Embryonic facial prominence (tissue), 1 donor: ENCODE data around the gene ALDH1L1.

Experiments used
- DNase-seq: peaks from one replicate; pipeline ENCODE4 v3.0.0-alpha.2; 2016; ENCODE audit errors: extremely low spot score

The ALDH1L1 gene

DNA sequence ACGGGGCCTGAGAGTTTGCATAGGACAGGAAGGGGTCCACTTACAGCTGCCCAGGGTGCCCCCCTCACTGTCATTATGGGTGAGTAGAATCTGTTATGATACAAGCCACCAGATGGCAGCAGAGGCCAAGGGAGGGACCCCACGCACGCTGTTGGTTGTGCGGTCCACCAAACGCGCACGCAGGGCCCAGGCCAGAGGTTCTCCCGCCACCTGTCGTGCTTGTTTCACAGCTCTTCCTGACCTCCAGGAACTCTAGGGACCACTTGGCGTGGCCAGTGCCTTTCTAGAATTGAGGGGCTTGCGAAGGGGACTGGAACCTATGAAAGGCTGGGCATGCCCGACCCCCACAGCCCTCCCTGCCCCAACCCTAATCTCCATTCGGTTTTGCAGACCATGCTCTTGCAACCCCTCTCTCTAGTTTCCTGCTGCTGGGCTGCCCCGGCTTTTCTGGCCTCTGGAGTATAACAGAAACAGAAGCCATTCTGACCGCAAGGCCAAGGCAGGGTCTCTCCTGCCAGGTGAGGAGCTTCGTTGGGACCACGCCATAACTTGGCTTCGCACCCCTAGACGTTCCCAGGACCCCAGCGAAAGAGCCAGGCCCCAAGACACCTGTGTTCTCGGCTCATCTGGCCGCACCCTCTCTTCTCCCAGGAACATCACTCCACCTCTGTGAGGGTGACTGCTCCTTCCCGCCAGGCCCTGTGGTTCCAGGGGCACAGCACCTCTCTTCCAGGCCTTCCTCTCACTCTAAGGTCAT lies 46.0 kb downstream of the ALDH1L1 start:
- DNase-seq: no peak

DNA sequence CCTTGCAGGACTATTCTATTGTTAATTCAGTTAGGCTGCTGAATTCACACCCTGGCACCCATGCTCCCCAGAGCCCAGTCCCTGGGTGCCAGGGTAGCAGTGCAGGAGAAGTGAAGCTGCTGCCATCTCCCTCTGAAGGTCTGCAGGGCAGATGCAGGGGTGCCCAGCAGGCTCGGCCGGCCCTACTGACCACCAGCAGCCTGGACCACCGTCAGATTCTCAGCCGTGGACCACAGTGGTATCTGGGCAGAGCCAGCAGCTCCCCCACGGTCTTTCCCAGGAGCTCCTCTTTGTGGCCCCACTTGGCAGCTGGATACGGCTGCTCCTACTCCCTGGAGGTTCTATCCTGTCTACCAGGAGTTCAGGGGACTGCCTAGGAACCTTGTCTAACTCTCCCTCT lies 46.8 kb downstream of the ALDH1L1 start:
- DNase-seq: no peak

DNA sequence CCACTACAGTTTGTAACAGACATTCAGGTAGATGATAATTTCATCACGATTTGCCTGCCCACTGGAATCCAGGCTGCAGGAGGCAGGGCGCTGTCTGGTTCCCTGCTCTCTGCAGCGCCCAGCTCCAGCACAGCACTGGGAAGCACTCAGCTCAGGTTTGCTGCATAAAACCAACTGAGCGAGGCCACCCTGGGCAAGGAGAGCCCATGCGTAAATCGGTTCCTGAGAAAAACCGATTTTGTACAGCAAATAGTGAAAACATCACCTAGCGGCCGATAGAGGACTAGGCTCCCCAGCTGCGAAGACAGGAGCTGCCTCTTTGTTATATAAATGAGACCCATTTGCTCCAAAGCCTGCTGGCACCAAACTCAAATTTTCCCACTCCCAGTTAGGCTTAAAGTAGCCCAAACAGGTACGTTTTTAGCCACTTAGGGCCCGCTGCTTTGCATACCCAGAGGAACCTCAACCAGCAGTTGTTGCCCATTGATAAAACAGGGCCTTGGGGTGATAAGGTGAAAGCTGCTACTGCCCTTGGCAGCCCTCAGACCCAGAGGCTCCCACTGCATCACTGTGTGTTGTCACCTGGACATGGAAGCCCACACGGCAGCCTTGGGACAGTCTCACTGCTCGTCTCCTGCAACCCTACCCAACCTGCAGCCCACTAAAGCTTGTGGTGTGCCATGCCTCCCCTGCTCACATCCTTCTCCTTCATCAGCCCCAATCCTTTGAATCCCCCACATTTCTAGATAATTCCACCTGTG lies 47.5 kb downstream of the ALDH1L1 start:
- no peak for DNase-seq

DNA sequence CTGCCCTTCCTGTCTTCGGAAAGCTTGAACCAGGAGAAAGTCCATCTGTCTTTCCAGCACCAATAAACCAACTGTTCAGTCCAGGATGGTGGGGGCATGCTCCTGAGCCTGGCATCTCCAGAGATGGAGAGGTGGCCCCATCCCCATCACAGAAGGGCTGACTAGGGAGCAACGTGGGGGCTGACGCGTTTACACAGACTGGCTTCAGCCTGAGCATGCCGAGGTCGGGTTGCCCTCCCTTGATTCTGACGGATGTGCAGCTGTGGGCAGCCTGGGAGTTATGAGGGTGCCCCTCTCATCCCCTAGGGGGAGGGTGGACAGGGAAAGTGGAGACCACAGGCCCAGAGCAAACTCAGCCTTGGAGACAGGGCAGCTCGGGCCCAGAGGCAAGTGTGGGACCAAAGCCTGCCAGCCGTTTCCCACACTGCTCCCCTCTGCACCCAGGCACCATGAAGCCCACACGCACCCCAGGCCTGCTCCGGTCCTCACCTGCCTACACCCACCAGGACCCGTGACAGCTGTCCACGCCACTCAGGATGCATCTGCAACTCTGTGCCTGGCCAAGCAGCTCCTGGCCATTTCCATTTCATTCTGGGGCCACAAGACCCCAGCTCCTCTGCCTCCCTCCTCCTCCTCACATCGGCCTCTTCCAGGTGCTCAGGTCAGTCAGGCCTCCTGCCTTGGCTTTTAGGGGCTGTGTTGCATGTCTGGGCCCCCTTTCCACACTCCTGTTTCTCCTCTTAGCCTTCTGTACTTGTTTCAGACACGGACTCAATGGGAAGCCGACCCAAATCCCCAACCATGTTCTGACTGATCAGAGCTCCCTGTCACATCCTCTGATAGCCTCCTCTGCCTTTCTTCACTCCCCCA lies 48.3 kb downstream of the ALDH1L1 start:
- no peak for DNase-seq

DNA sequence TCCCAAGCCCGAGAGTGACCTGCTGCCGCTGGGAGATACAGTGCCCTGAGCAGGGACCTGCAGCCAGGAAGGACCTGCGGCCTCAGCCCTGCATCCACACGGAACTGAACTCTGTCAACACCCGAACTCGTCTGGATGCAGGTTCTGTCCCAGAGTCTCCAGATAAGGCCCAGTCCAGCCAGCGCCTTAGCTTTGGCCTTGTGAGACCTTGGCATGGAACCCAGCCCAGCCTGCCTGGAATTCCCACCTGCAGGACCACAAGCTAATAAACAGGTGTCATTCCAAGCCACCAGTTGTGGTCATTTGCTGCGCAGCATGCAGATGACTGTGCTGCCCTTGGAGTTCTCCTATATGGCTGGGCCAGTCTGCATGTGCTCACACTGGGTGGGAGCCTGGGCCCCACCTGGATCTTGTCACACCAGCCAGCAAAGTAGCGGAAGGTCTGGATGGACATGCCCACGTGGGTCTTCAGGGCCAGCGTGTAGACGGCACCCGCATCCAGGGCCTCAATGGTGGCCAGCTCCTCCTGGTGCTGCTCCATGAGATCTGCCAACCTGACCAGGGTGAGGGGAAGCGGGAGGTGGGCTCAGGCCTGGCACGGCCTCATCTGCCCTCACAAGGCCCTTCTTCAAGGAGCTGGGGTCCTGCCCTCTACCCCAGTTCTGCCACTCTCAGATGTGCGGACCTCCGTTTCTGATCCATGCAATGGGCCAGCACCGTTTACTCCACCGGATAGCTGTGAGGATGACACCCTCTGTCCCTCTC lies 49.2 kb downstream of the ALDH1L1 start:
- DNase-seq: no peak

DNA sequence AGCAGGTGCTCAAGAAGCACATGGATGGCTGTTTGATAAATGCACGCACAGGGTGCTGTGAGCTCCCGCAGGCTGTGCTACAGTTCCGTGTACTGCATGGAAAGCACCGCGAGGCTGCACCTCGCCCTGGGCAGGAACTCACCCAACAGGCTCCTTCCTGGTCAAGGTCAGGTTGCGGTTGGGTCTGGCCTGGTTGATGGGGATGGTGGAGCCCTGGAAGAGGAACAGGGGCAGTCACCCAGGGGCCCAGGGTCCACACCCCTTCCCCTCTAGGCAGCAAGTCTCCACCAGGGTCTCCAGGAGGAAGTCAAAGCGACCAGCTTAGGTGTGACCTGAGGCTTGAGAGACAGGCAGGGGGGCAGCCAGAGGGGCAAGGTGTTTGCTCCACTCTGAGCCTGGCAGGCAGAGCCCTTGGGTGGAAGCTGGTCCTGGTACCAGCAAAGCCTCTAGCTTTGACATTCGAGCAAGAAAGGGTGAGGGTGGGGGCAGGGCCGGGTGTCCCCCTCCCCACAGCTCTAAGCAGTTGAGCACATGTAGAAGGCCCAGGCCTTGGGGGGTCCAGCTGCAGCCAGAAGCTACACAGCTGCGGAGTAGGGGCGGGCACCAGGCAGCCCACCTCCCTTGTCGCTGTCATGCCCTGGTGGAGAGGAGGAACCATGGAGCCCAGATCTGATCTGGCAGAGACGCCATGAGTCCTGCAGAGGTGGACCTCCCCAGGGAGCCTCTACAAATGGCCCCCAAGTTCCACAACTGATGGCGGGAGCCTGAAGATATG lies 50.1 kb downstream of the ALDH1L1 start:
- no peak for DNase-seq

DNA sequence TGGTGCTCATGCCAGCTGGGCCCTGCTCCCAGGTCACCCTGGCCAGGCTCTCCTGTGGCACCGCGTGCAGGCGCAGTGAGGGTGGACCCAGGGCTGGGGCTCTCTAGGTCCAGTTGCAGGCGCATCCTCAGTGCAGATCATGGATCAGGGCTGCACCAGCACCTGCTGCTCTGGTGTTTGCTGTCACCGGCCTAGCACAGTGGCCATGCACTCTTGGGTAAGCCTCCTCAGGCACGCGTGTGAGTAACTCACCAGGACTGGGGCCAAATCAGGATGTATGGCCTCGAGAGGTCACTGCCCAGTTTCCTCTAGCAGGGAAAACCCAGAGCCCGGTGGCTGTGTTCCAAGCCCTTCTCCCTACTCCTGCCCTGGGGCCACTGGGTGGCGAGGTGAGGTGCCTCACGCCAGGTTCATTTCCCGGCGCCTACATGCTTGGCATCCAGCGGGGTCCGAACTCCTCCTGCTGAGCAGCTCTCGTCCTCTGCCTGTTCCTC lies 50.9 kb downstream of the ALDH1L1 start:
- no peak for DNase-seq

DNA sequence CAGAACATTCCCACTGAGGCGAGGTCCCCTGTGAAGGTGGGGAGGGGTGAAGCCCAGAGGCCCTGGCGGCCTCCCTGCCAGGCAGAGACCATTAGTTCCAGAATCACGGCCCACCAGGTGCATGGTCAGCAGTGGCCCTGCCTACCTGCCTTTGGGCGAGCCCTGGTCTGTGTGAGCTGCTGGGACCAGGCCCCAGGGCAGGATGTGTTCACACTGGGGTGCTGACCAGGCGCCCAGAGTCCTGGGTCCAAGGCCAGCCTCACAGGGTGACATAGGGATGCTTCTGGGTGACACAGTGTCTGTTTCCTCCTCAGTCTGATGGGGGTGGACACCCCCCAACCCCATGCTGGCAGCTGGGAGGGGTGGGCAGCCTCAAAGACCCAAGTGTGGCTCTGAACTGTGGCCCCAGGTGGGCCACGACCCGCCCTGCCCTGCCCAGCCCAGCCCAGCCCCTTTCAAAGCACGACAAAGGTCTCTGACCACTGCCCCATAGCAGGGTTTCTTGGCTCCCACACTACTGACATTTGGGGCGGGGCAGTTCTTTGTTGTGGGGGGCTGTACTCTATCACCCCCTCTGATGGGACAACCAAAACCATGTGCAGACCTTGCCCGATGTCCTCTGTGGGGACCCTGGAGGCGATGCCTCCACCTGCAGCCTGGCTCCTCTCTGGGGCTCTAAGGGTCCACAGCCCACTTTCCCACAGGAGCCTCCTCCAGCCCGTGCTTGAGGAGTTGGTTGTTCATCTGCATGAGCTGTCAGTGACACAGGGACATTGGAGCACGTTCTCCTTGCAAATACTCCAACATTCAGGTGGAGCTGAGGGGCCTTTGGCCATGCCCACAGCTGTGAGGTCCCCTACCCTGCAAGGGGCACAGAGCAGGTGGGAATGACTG lies 51.6 kb downstream of the ALDH1L1 start:
- DNase-seq: no peak

DNA sequence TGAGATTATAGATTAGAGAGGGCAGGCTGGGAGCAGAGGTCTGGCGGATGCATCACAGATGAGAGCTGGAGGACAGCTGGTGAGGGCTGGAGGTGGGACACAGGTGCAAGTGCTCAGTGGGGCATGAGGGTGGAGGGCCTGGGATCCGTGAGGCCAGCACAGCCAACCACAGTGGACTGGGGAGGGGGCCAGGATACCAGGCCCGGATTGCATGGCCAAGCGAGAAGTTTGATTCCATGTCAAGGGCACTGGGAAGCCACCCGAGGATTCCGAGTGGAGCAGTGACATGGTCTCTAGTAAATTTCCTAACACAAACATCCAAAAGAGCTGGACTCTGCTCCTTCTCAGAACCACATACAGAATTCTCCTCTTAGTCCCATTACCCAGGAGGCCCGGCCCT lies 52.5 kb downstream of the ALDH1L1 start:
- DNase-seq: no peak

DNA sequence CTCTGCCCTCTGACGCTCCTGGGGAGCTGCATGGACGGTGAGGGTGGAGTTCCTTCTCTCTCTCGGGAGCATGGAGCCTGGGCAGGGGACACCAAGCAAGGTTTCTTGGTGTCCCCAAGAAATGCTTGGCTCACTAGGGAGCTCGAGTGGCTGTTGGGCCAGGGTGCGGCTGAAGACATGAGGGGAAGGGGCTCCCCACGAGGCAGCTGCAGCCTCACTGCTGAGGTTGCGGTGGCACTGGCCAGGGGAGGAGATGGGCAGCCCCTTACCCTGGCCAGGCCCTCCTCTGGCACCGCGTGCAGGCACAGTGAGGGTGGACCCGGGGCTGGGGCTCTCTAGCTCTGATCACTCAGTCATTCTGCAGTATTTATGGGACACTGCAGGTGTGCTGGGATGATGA lies 52.9 kb downstream of the ALDH1L1 start:
- DNase-seq: no peak

DNA sequence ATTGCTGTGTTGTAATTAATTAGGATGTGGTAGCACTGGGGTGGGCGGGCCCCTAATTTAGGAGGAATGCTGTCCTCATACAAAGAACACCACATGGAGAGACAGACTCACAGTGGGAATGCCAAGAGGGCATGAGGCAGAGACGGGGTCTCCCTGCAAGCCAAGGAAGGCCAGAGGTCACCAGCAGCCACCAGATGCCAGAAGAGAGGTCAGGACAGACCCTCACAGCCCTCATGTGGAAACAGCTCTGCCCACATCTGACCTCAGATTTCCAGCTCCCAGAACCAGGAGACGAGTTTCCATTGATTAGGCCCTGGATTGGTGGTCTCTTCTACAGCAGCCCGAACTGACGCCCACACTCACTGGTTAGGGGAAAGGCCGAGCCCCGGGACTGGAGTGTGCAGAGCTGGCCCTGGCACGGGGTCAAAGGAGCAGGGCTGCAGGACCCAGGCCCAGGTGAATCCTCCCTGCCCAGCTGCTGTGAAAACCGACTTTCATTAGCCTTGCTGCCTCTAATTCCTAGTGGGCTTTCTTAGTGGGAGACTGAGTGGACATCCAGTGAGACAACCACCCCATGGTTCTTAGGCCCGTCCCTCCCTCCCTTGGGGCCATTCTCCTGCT lies 53.5 kb downstream of the ALDH1L1 start:
- DNase-seq: no peak

DNA sequence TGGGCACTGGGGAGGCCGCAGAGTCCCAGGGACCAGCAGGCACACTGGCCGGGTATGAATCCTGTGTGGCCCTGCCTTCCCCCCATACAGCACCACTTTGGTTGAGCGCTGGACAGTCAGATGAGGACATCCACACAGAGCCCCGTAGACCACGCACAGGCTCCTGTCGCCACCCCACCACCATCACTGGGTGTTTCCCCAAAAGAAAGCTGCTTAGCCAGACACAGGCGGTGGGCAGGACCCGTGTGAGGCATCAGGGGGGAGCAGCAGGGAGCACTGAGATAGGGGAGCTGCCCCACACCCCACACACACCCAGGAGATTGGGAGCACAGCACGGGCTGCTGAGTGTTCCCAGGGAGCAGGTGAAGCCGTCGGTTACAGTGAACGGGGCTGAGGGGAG lies 54.1 kb downstream of the ALDH1L1 start:
- DNase-seq: no peak

DNA sequence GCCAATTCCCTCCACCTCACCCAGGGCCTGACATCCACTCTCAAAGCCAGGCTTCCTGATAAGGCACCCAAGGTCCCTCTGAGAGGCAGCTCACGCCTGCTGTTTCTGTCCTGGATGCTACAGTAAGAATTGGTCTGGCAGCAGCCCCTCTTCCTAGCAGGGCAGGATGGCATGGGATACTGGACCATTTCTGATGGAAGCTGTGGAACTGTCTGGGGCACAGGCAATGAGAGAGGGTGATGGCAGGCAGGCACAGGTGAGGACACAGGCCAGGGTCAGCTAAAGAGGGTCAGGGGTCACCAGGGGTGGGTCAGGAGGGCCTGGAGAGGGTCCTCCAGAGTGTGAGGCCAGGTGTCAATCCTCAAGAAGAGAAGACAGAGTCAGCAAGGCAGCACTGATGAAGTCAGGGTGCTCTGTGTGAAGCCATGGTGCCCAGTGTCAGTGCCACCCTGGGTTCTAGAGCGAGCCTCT lies 54.6 kb downstream of the ALDH1L1 start:
- no peak for DNase-seq

DNA sequence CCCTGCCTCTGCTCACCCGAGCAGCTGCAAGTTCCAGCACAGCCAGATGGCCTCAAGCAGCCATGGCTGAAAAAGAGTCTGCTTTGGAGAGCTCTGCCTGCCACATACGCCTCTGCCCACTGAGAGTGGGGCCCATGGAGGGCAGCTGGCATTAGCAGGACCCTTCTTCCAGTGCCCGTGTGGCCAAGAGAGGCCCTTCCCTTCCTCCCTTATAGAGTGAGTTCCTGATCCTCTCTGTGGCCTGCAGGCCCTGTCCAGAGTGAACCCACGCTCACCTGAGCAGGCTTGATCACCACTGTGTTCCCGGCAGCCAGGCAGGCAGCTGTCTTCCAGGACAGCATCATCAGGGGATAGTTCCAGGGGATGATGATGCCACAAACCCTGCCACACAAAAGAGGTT lies 55.0 kb downstream of the ALDH1L1 start:
- DNase-seq: no peak

DNA sequence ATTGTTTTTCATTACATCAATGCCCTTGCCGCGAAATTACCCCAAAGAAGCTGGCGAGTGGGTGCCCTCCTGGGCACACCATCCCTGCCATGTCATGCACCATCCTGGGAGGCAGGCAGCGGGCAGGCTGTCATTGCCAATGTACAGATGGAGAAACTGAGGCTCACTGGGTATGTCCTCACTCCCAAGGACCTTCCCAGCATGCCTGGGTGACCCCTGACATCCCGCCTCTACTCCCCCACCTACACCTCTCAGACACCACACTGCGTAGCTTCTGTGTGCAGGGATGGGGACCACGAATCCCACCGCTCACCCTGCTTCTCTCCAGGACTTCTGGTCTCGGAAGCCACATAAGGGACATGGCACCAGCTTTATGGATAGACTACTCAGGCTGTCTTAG lies 55.5 kb downstream of the ALDH1L1 start:
- no peak for DNase-seq

DNA sequence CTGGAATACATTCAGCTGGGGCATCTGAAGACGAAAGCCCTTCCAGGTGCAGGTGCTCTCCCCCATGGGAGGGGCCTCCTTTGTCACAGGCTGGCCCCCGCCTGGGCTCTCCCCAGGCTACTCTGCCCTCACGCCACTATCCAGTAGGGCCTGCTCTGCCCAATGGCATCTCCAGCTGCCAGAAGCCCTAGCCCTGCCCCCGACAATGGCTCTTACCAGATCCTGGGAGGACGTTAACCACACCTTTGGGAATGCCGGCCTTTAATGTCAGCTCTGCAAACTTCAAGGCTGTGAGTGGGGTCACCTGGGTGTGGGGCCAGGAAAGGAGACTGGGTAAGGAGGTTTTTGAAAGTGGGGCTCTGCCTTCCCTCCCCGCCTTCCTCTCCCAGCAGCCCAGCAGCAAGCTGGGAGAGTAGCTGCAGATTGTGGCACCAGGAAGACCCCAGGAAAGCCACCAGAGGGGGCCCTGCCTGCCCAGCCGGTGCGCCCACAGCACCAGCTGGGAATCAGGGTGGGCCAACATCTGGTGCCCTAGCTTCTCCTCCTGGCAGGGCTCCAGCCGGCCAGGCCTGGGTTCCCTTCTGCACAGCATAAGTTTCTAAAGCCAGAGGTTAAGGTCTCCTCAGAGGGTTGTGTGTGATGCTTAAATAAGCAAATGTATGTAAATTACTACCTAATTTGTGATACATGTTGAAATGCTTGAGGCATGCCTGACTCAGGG lies 56.1 kb downstream of the ALDH1L1 start:
- DNase-seq: no peak

DNA sequence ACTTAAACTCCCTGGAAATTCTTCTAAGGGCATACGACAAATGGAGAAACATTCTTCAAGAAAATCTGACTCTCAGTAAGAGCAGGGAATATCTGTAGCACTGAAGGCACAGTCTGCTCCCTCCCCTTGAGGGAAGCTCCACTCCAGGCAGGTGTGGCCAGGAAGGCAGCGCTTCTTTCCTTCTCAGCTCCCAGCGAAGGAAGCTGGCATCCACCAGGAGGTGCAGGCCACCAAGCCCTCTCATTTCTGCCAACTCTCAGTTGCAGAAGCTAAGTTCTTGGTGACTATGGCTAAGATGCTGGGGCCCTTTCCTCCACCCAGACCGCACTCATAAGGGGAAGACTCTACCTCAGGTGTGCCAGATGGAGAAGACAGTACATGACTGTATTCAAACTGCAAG lies 58.8 kb downstream of the ALDH1L1 start:
- no peak for DNase-seq

DNA sequence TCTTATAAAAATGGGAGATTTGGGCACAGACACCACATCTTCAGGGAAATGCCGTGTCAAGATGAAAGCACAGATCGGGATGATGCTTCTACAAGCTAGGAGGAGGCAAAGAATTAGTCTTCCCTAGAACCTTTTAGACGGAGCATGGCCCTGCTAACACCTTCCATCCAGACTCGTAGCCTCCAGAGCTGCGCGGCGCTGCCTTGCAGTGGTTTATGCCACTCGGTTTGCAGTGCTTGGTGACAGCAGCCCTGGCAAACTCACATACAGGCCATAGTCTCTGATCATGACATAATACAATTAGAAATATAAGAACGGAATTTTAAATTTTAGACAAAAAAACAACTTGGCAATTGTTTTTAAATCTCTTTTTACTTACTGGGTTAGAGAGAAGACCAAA lies 59.3 kb downstream of the ALDH1L1 start:
- no peak for DNase-seq
